Measurements from ENCODE around the gene HSPB1. TPM values are rescaled to one million over a fixed set of nuclear protein-coding genes. Genes with fewer than 3 reads are reported as not detected.

The HSPB1 gene
- total and polyA plus RNA-seq, 2 of the 13 experiments (the other 11 are each of a cell fraction or from before 2014, with no cell fraction given): 21.0 to 38.6 TPM

DNA sequence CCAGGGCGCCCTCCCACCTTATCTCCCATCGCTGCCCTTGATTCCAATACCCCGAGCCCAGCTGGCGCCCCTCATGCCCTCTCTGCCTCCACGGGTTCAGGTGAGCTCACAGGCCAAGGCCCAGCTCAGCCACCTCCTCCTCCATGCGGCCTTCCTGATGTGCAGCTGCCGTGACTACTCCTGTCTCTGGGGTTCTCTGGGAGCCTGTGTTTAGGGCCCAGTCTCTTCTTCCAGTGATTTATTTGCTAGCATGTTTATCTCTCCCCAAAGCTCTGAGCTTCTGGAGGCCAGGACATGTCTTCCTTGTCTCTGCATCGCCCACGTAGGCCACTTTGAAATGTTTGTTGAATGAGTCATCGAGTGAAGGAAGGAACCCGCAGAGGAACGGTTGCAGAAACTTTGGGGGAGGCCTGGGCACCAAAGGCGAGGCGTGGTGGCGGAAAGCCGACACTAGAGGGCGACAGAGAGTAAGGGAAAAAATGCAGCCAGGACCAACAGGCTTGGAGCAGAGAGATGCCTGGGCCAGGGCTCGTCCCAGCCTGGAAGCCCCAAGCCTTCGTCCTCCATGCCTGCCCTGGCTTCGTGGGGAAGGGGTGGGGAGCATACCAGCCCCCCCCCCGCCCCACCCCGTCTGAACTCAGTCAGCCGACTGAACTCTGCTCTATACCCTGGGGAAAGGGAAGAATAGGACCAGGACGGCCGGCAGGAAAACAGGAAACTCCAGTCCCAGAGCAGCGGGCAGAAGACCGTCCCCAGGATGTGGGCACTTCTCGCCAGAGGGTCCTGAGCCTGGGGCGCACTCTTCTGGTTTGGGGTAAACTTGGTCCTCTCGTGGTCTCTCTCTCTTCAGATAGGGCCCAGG, 10.9 kb upstream of the HSPB1 start (continued):
- TF ChIP-seq ZNF614 (CRISPR knock-in tag; IDR thresholded peaks at IDR 0.05; ENCODE audit: borderline replicate concordance): 0 out of 2 replicates have a peak, but pooled peaks have one; percentile 72
- TF ChIP-seq ZEB1 (IDR thresholded peaks at IDR 0.05; ENCODE audit: insufficient replicate concordance, low read depth): no peak
- peak; percentile 77; the same call in 1 of the 2 replicates for TF ChIP-seq ZBTB7B (CRISPR knock-in tag; IDR thresholded peaks at IDR 0.05)
- TF ChIP-seq ZSCAN12 (CRISPR knock-in tag; IDR thresholded peaks at IDR 0.05): no peak
- TF ChIP-seq ARID2 (CRISPR knock-in tag; IDR thresholded peaks at IDR 0.05; ENCODE audit: borderline replicate concordance): no peak; the same call in 1 of the 2 replicates
- no peak for TF ChIP-seq JDP2 (CRISPR knock-in tag; IDR thresholded peaks at IDR 0.05; ENCODE audit: borderline replicate concordance)
- TF ChIP-seq MAFK (conservative IDR thresholded peaks at IDR 0.05 in 1 of 2, IDR thresholded peaks at IDR 0.05 in 1 of 2; ENCODE audit: low read length in 2 of 2): no peak
- no peak for TF ChIP-seq ZNF224 (CRISPR knock-in tag; IDR thresholded peaks at IDR 0.05)
- TF ChIP-seq, protein P1, sequence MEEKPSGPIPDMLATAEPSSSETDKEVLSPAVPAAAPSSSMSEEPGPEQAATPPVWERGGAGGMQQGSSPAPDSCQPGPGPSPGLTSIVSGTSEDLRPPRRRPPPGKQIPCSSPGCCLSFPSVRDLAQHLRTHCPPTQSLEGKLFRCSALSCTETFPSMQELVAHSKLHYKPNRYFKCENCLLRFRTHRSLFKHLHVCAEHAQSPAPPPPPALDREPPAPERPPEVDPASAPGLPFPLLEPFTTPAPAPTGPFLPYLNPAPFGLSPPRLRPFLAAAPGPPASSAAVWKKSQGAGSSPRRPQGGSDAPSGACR (CRISPR knock-in tag; IDR thresholded peaks at IDR 0.05): no peak
- 0 out of 2 replicates have a peak, but pooled peaks have one; percentile 41 for TF ChIP-seq ZC3H13 (CRISPR knock-in tag; IDR thresholded peaks at IDR 0.05)
- no peak for TF ChIP-seq ZNF747 (CRISPR knock-in tag; IDR thresholded peaks at IDR 0.05; ENCODE audit: borderline replicate concordance)
- TF ChIP-seq, protein P2, sequence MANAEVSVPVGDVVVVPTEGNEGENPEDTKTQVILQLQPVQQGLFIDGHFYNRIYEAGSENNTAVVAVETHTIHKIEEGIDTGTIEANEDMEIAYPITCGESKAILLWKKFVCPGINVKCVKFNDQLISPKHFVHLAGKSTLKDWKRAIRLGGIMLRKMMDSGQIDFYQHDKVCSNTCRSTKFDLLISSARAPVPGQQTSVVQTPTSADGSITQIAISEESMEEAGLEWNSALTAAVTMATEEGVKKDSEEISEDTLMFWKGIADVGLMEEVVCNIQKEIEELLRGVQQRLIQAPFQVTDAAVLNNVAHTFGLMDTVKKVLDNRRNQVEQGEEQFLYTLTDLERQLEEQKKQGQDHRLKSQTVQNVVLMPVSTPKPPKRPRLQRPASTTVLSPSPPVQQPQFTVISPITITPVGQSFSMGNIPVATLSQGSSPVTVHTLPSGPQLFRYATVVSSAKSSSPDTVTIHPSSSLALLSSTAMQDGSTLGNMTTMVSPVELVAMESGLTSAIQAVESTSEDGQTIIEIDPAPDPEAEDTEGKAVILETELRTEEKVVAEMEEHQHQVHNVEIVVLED (CRISPR knock-in tag; IDR thresholded peaks at IDR 0.05; ENCODE audit: borderline replicate concordance): no peak
- TF ChIP-seq ZFP37 (CRISPR knock-in tag; IDR thresholded peaks at IDR 0.05; ENCODE audit: borderline replicate concordance): no peak
- no peak for TF ChIP-seq ISX (CRISPR knock-in tag; conservative IDR thresholded peaks at IDR 0.05)
- TF ChIP-seq, protein P3, sequence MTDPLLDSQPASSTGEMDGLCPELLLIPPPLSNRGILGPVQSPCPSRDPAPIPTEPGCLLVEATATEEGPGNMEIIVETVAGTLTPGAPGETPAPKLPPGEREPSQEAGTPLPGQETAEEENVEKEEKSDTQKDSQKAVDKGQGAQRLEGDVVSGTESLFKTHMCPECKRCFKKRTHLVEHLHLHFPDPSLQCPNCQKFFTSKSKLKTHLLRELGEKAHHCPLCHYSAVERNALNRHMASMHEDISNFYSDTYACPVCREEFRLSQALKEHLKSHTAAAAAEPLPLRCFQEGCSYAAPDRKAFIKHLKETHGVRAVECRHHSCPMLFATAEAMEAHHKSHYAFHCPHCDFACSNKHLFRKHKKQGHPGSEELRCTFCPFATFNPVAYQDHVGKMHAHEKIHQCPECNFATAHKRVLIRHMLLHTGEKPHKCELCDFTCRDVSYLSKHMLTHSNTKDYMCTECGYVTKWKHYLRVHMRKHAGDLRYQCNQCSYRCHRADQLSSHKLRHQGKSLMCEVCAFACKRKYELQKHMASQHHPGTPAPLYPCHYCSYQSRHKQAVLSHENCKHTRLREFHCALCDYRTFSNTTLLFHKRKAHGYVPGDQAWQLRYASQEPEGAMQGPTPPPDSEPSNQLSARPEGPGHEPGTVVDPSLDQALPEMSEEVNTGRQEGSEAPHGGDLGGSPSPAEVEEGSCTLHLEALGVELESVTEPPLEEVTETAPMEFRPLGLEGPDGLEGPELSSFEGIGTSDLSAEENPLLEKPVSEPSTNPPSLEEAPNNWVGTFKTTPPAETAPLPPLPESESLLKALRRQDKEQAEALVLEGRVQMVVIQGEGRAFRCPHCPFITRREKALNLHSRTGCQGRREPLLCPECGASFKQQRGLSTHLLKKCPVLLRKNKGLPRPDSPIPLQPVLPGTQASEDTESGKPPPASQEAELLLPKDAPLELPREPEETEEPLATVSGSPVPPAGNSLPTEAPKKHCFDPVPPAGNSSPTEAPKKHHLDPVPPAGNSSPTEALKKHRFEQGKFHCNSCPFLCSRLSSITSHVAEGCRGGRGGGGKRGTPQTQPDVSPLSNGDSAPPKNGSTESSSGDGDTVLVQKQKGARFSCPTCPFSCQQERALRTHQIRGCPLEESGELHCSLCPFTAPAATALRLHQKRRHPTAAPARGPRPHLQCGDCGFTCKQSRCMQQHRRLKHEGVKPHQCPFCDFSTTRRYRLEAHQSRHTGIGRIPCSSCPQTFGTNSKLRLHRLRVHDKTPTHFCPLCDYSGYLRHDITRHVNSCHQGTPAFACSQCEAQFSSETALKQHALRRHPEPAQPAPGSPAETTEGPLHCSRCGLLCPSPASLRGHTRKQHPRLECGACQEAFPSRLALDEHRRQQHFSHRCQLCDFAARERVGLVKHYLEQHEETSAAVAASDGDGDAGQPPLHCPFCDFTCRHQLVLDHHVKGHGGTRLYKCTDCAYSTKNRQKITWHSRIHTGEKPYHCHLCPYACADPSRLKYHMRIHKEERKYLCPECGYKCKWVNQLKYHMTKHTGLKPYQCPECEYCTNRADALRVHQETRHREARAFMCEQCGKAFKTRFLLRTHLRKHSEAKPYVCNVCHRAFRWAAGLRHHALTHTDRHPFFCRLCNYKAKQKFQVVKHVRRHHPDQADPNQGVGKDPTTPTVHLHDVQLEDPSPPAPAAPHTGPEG (CRISPR knock-in tag; IDR thresholded peaks at IDR 0.05): no peak
- TF ChIP-seq EP300 (IDR thresholded peaks at IDR 0.05; ENCODE audit: low read depth in 2 of 2, low read length in 2 of 2): peak in 1 of 2 experiments; percentile 49; a peak in 2 of 4 replicates
- no peak for TF ChIP-seq EP300 (CRISPR knock-in tag; IDR thresholded peaks at IDR 0.05; ENCODE audit: borderline replicate concordance)
- TF ChIP-seq ATRX (CRISPR knock-in tag; IDR thresholded peaks at IDR 0.05; ENCODE audit: borderline replicate concordance): no peak
- TF ChIP-seq, protein P4, sequence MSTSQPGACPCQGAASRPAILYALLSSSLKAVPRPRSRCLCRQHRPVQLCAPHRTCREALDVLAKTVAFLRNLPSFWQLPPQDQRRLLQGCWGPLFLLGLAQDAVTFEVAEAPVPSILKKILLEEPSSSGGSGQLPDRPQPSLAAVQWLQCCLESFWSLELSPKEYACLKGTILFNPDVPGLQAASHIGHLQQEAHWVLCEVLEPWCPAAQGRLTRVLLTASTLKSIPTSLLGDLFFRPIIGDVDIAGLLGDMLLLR (CRISPR knock-in tag; IDR thresholded peaks at IDR 0.05): no peak
- no peak for TF ChIP-seq TBL1XR1 (IDR thresholded peaks at IDR 0.05; ENCODE audit: borderline replicate concordance, low read length, partially characterized antibody)

Measured in HepG2 (cell line).